Stimulated activated CD4-positive, alpha-beta T cell treated with anti-CD3 and anti-CD28 coated beads, Interleukin-1b, Interleukin-23, amount 100 ng/mL, for 24 hours (primary cell): ENCODE results near the gene ELL3.
"Not testable (repeated sequence)": the region's sequence is repeated elsewhere in the genome, so short reads cannot be mapped to it uniquely, and the experiment has no call there.

Source experiments
- DNase-seq, 4 experiments: peaks; one replicate each; pipeline ENCODE4 v3.0.0-alpha.2; 2020; ENCODE audit warnings: low read depth in 4 of 4, low spot score in 1 of 4

ELL3 gene

GRCh38 chr15:43726306-43726705, 50.5 kb downstream of the ELL3 start:
- not testable (repeated sequence) for DNase-seq

GRCh38 chr15:43723151-43723550, 53.6 kb downstream of the ELL3 start:
- no peak for DNase-seq
